PC-3 (cell line): ENCODE data around the gene HS3ST5. TPM values are rescaled to one million over a fixed set of nuclear protein-coding genes. Genes with fewer than 3 reads are reported as not detected.

Source experiments
- ATAC-seq: fragments of 200-7000 bp; cut with Tn5 transposase; 2 replicates; pipeline ENCODE4 v1.9.1; 2020; ENCODE audit warnings: mild to moderate bottlenecking, moderate library complexity
- BruUV-seq: library from RNA; stranded (reverse); fragments of 400-500 nt; replicated peaks from 2 replicates; lab custom pipeline; 2021; lab: Mats Ljungman, UMichigan
- CTCF ChIA-PET: fragments of 300-600 bp; sonication (Branson Sonifier 250); formaldehyde crosslinking; loops from one replicate; lab custom pipeline; 2022; ENCODE audit warnings: antibody characterized with exemption; lab: Charles Lee
- POLR2A ChIA-PET: fragments of 300-600 bp; sonication (Branson Sonifier 250); formaldehyde crosslinking; loops from one replicate; lab custom pipeline; 2022; ENCODE audit warnings: antibody characterized with exemption; ENCODE audit not compliant: unreplicated experiment; lab: Charles Lee
- DNase-seq: peaks from one replicate; pipeline ENCODE4 v3.0.0-alpha.2; 2015
- H2AFZ ChIP-seq: fragments of 300-600 bp; sonication (generic); 2 replicates; pipeline ENCODE4 v1.6.0; 2016; ENCODE audit warnings: antibody characterized with exemption, low read length
- H3F3A ChIP-seq: fragments of 300-600 bp; sonication (generic); one replicate; pipeline ENCODE4 v1.6.0; 2017; ENCODE audit warnings: antibody characterized with exemption, low read length, control low read depth, mild to moderate bottlenecking; ENCODE audit not compliant: unreplicated experiment
- H3K27ac ChIP-seq: fragments of 300-600 bp; sonication (generic); 2 replicates; pipeline ENCODE4 v1.5.1; 2016; ENCODE audit warnings: mild to moderate bottlenecking, low read length
- H3K27me3 ChIP-seq: fragments of 300-600 bp; sonication (generic); 2 replicates; pipeline ENCODE4 v1.6.1; 2016; ENCODE audit warnings: low read length, mixed read lengths
- H3K36me3 ChIP-seq: fragments of 300-600 bp; sonication (generic); 2 replicates; pipeline ENCODE4 v1.6.1; 2016; ENCODE audit warnings: low read depth, mixed run types, low read length, mixed read lengths
- H3K4me1 ChIP-seq: fragments of 300-600 bp; sonication (generic); 2 replicates; pipeline ENCODE4 v1.5.1; 2016; ENCODE audit warnings: low read length; ENCODE audit not compliant: insufficient read depth
- H3K4me2 ChIP-seq: fragments of 300-600 bp; sonication (generic); 2 replicates; pipeline ENCODE4 v1.6.0; 2016; ENCODE audit warnings: low read length
- H3K4me3 ChIP-seq: fragments of 300-600 bp; sonication (generic); 2 replicates; pipeline ENCODE4 v1.5.1; 2016; ENCODE audit warnings: mild to moderate bottlenecking, low read length, mixed read lengths
- H3K79me2 ChIP-seq: fragments of 300-600 bp; sonication (generic); 2 replicates; pipeline ENCODE4 v1.6.1; 2017; ENCODE audit warnings: low read length, mixed read lengths
- H3K9ac ChIP-seq: fragments of 300-600 bp; sonication (generic); 2 replicates; pipeline ENCODE4 v1.6.0; 2016; ENCODE audit warnings: mild to moderate bottlenecking, low read length
- H3K9me2 ChIP-seq: fragments of 300-600 bp; sonication (generic); replicated peaks from 2 replicates; pipeline ENCODE4 v1.6.1; 2016; ENCODE audit warnings: mixed run types, low read length, mixed read lengths
- H3K9me3 ChIP-seq: fragments of 300-600 bp; sonication (generic); 2 replicates; pipeline ENCODE4 v1.6.1; 2016; ENCODE audit warnings: low read length, mixed read lengths
- H4K20me1 ChIP-seq: fragments of 300-600 bp; sonication (generic); 2 replicates; pipeline ENCODE4 v1.6.1; 2016; ENCODE audit warnings: low read length, mixed read lengths
- CTCF ChIP-seq: fragments of 300-600 bp; sonication (generic); conservative IDR thresholded peaks from 2 replicates; pipeline ENCODE4 v1.5.1; 2017; ENCODE audit warnings: antibody characterized with exemption, low read depth, mild to moderate bottlenecking, low read length
- EZH2 ChIP-seq: fragments of 300-600 bp; sonication (generic); IDR thresholded peaks from one replicate; pipeline ENCODE4 v1.6.1; 2017; ENCODE audit warnings: antibody characterized with exemption, mild to moderate bottlenecking, low read length; ENCODE audit not compliant: unreplicated experiment
- EZH2phosphoT487 ChIP-seq: fragments of 300-600 bp; sonication (generic); IDR thresholded peaks from 2 replicates; pipeline ENCODE4 v1.6.1; 2018; ENCODE audit warnings: mild to moderate bottlenecking, antibody characterized with exemption, low read length, borderline replicate concordance
- intact Hi-C: fragments of 100-400 bp; cut with micrococcal nuclease; formaldehyde crosslinking; loops from 2 replicates; pipeline ENCODE4 v1.9.0; 2023
- total RNA-seq: library from RNA; depleted of rRNA; stranded (reverse); fragments of >200 nt; gene quantifications from 2 replicates; pipeline ENCODE4 v1.2.3, GENCODE V29; 2014

The HS3ST5 gene
- total RNA-seq, 1 experiment from 2014 or later: 1.2 TPM

GRCh38 chr6:114092943-114093342 is 249.9 kb downstream of the HS3ST5 start:
- ChIA-PET CTCF (no interaction called here), POLR2A (no interaction called here)
- intact Hi-C loops: no loop called here
- no peak for DNase-seq
- no TSS peak for BruUV-seq
- no peaks in the 10 kb centered on the region for H3K9me3 ChIP-seq
- no peak overlapping the region for H3K4me2 ChIP-seq
- H4K20me1 ChIP-seq: no peaks in the 10 kb centered on the region
- TF ChIP-seq EZH2phosphoT487 (no peak), CTCF (no peak), EZH2 (no peak)
- H3K27ac ChIP-seq: no peak overlapping the region
- no peaks in the 10 kb centered on the region for H3K36me3 ChIP-seq
- no peaks in the 10 kb centered on the region for H3K27me3 ChIP-seq
- no peak overlapping the region for H2AFZ ChIP-seq
- no peak overlapping the region for H3K4me3 ChIP-seq
- H3K4me1 ChIP-seq: no peaks in the 10 kb centered on the region
- no peak overlapping the region for H3K9ac ChIP-seq
- no peaks in the 10 kb centered on the region for H3K79me2 ChIP-seq
- no peaks in the 10 kb centered on the region for H3K9me2 ChIP-seq
- no peak for ATAC-seq
- H3F3A ChIP-seq: no peaks in the 10 kb centered on the region

- no peak for DNase-seq
- Histone ChIP-seq H3K27ac (no peak overlapping the region), H4K20me1 (no peaks in the 10 kb centered on the region), H3K9me2 (no peaks in the 10 kb centered on the region), H3K79me2 (no peaks in the 10 kb centered on the region), H3K4me2 (no peak overlapping the region), H3K9me3 (no peaks in the 10 kb centered on the region), H3K4me1 (no peaks in the 10 kb centered on the region), H2AFZ (no peak overlapping the region), H3K9ac (no peak overlapping the region), H3F3A (no peaks in the 10 kb centered on the region), H3K36me3 (no peaks in the 10 kb centered on the region), H3K4me3 (no peak overlapping the region), H3K27me3 (no peaks in the 10 kb centered on the region)
- ATAC-seq: no peak
- TF ChIP-seq CTCF: no peak
- TF ChIP-seq EZH2phosphoT487: no peak
- TF ChIP-seq EZH2: no peak
- POLR2A ChIA-PET: no interaction called here
- intact Hi-C loops: no loop called here
- no TSS peak for BruUV-seq
- CTCF ChIA-PET: no interaction called here
Observed at GRCh38 chr6:114090626-114091025, 252.2 kb downstream of the HS3ST5 start.

- POLR2A ChIA-PET: no interaction called here
- CTCF ChIA-PET: no interaction called here
- Histone ChIP-seq H3K9ac (no peak overlapping the region), H3K9me2 (no peaks in the 10 kb centered on the region), H3K9me3 (no peaks in the 10 kb centered on the region), H3K79me2 (no peaks in the 10 kb centered on the region), H3K27me3 (no peaks in the 10 kb centered on the region), H3K4me2 (no peak overlapping the region), H3K4me1 (no peaks in the 10 kb centered on the region), H3K36me3 (no peaks in the 10 kb centered on the region), H4K20me1 (no peaks in the 10 kb centered on the region), H2AFZ (no peak overlapping the region), H3K27ac (no peak overlapping the region), H3F3A (no peaks in the 10 kb centered on the region), H3K4me3 (no peak overlapping the region)
- TF ChIP-seq EZH2phosphoT487 (no peak), CTCF (no peak), EZH2 (no peak)
- DNase-seq (peak; percentile 11), ATAC-seq (no peak; the same call in 1 of the 2 replicates)
- BruUV-seq: no TSS peak
- intact Hi-C loops: loop anchor here (5.0 kb wide), 1 partner anchor 90 kb away; no protein-coding TSS in a partner anchor
Observed at GRCh38 chr6:114087496-114087895, 255.3 kb downstream of the HS3ST5 start.
